DND-41 (cell line): Measurements from ENCODE around the gene STXBP4.

Experiments used
- EZH2 ChIP-seq: IDR thresholded peaks from 3 replicates; pipeline ENCODE4 v1.6.1; 2012; ENCODE audit warnings: borderline replicate concordance, low read depth, mild to moderate bottlenecking, moderate library complexity, low read length, inconsistent platforms; ENCODE audit not compliant: severe bottlenecking
- TF ChIP-seq, protein P1 (sequence below): IDR thresholded peaks from 2 replicates; pipeline ENCODE4 v1.5.1; 2012; ENCODE audit warnings: borderline replicate concordance, low read length, moderate library complexity, mild to moderate bottlenecking; ENCODE audit not compliant: poor library complexity, severe bottlenecking; ENCODE audit errors: extremely low read depth

DNA sequence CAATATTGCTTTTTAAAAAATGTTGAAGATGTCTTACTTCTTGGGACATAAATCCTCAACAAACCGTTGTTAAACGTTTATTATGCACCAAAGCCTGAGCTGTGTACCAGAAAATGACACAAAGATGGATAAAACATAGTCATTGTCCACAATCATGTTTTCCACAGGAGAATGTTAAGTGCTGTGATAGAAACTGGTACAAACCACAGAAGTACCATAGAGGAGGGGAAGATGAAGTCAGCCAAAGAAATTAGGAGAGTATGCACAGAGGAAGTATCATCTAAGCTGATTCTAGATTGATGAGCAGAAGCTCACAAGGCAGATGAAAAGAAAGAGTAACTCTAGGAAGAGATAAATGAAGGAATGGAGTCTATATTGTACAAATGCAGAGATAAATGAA is 153.5 kb downstream of the STXBP4 start:
- TF ChIP-seq, protein P1, sequence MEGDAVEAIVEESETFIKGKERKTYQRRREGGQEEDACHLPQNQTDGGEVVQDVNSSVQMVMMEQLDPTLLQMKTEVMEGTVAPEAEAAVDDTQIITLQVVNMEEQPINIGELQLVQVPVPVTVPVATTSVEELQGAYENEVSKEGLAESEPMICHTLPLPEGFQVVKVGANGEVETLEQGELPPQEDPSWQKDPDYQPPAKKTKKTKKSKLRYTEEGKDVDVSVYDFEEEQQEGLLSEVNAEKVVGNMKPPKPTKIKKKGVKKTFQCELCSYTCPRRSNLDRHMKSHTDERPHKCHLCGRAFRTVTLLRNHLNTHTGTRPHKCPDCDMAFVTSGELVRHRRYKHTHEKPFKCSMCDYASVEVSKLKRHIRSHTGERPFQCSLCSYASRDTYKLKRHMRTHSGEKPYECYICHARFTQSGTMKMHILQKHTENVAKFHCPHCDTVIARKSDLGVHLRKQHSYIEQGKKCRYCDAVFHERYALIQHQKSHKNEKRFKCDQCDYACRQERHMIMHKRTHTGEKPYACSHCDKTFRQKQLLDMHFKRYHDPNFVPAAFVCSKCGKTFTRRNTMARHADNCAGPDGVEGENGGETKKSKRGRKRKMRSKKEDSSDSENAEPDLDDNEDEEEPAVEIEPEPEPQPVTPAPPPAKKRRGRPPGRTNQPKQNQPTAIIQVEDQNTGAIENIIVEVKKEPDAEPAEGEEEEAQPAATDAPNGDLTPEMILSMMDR, result no peak
- TF ChIP-seq EZH2, result no peak
